Left ventricle myocardium superior (tissue), 1 donor: ENCODE data around the gene SPG11. TPM values are rescaled to one million over a fixed set of nuclear protein-coding genes. Genes with fewer than 3 reads are reported as not detected.
"Not testable (repeated sequence)": the region's sequence is repeated elsewhere in the genome, so short reads cannot be mapped to it uniquely, and the experiment has no call there.

Experiments
- ATAC-seq: fragments of 200-7000 bp; cut with Tn5 transposase; one replicate; pipeline ENCODE4 v1.9.1; 2020; ENCODE audit warnings: mild to moderate bottlenecking, moderate library complexity
- DNase-seq: peaks from one replicate; pipeline ENCODE4 v3.0.0-alpha.2; 2020
- intact Hi-C: fragments of 100-400 bp; cut with micrococcal nuclease; formaldehyde crosslinking; loops from one replicate; pipeline ENCODE4 v1.11.0; 2022
- total RNA-seq: library from RNA; stranded (reverse); fragmentation: NEBNext Ultra II Directional; extraction: Animal tissue kit (Norgen Biotek cat#: 25700); gene quantifications from one replicate; pipeline ENCODE4 v1.2.1, GENCODE V29; 2021
- donor health status: DM: no; HTN: yes; CAD: no; lungs with severe emphysema.

The SPG11 gene
- total RNA-seq, 1 donor from 2014 or later: 40.9 TPM

- peak; percentile 59 for DNase-seq
- intact Hi-C loops: not testable (repeated sequence)
- ATAC-seq: peak; percentile 32
These were observed 19.6 kb upstream of the SPG11 start for GRCh38 chr15:44682809-44683682.

DNA sequence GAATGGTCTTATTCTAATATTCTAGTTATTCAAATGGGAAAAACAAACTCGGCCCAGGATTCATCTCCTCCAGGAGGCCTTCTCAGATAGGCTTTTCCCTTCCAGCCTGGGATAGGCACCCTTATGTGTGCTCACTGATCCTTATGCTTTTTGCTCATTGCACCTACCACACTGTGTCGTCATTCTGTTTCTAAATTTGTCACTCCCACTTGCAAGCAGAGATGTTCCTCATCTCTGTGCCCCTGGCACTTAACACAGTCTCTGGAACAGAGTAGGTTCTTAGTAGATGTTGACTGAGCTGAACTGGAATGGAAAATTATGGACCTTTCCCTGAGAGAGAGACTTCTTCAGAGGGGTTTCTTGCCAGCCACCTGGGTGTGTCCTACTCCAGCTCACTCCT lies 18.7 kb upstream of the SPG11 start:
- no peak for DNase-seq
- intact Hi-C loops: no loop called here
- ATAC-seq: peak; percentile 86

DNA sequence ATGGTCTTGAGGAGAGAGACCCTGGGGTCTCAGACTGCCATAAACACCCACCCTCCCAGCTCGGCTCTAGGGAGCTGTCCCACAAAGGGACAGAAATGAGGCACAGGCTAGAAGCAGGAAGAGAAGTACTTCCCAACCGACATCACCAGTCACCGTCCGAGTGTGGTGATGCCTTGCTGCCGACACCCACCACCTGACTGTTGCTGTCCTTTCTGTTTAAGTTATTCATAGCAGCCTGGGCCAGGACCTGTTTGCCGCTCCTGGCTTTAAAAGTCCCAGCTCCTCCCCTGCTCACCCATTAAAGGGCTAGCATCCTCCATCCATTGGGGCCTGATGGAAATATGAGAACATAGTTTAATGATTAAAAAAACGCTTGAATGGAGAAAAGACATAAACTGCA lies 13.2 kb upstream of the SPG11 start:
- ATAC-seq (no peak), DNase-seq (no peak)
- intact Hi-C loops: no loop called here

DNA sequence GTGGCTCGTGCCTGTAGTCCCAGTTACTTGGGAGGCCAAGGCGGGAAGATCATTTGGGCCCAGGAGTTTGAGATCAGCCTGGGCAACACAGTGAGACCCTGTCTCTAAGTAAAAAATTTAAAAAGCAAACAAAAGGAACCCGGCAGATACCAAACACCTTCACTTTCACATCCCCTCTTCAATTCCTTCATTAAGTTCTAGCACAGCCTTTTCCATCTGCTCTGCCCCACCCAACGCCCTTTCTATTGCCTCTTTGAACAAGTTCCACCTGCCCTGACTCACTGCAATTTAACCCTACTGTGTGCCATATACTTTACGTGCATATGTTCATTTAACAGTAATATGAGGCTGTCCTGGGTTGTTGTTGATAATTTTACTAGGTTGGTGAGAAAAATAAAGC lies 12.4 kb upstream of the SPG11 start:
- intact Hi-C loops: no loop called here
- no peak for DNase-seq
- no peak for ATAC-seq

DNA sequence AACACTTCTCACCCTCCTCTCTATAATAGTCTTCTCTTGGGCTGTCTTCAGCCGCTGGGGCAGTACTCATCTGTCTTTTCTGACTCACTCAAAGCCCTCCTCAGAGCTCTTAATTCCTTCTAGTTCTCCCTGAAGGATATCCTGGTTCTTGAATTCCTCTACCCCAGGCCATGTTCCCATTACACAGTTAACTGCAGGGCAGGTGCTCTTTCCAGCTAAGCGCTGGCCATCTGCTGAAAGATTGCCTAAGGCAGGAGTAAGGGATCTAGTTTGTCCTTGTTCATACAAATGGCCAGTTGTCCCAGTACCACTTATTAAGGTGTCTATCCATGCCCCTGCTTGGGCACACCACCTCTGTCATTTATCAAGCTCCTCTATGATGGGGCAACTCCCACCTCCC lies 10.2 kb upstream of the SPG11 start:
- no peak for ATAC-seq
- DNase-seq: no peak
- intact Hi-C loops: no loop called here

DNA sequence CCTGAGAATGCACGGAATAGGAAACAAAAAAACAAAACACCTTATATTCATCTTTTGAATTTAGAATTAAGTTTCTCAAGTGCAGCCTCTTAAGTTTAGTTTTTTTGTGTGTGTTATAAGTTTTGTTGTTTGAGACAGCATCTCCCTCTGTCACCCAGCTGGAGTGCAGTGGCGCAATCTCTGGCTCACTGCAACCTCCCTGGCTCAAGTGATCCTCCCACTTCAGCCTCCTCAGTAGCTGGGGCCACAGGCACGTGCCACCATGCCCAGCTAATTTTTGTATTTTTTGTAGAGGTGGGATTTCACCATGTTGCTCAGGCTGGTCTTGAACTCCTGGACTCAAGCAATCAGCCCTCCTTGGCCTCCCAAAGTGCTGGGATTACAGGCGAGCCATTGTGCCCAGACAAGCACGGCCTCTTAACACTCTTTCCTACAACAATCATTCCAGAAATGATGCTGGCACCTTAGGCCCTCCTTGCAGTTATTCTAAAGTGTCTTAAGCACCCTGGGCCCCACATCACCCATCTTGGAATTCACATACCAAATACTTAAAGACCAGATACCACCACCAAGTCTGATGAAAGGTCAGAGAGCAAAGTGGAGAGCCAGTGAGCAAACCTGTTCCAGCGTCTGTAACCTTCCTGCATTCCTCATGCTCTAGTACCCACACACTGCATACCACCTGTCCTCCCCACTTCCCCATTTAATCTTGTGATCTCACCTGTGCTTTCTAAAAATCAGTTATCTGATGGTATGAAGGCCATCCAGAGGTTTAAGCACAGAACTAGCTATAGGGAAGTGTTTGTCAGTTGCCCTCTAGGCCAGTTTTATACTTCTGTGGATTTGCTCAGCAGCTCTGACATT lies 6.9 kb upstream of the SPG11 start:
- intact Hi-C loops: no loop called here
- DNase-seq (no peak), ATAC-seq (no peak)

GRCh38 chr15:44668921-44669320 lies 5.5 kb upstream of the SPG11 start:
- no peak for ATAC-seq
- intact Hi-C loops: no loop called here

DNA sequence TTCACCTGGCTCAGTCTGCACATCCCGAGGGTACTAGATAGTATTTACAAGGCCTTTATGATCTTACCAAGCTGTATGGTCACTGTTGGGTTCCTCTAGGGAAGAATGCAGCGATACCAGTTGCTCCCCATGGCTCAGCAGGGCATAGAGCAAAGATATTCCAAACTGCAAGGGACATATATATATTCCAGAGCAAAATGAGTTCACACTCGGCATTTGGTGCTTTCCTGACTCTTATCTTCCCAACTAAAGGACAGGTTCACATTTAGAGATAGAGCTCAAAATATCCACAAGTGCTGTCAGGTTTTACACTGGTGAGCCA lies 3.5 kb upstream of the SPG11 start:
- ATAC-seq (no peak), DNase-seq (no peak)
- intact Hi-C loops: no loop called here

More at GRCh38 chr15:44668921-44669320, 5.5 kb upstream of the SPG11 start:
- no peak for DNase-seq

DNA sequence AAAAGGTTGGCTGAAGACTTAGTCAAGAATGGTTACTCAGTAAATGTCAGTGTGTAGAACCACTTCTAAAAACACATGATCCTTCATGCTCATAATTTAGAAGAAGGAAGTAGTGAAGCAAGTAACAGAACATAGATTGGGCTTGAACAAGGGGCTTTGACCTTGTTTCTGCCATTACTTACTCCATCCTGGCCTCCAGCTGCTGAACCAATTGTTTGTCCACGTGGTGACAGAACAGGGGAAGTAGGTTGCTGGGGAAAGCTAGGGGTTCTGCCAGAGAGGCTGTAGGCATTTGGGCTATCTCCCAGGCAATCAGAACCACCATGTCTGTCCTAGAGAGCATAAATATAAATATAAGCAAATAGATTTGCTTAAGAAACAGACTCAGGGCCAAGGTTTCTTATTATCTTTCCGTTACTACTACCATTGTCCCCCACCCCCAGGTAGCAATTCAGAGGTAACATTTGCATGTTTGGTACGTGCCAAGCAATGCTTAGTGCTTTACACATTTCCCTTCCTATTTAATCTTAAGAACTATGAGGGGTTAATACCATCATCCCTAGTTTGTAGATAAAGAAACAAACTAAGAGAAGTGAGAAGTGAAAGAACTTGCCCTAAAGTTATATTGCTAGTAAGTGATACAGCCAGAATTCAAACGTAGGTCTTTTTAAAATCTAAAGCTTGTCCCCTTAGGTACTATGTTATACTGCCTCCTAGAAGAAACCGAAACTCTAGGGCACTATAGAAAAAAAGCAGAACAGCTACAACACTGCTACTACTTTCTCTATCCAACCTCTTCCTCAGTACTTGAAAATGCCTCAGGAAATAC lies 3.0 kb upstream of the SPG11 start:
- intact Hi-C loops: no loop called here
- ATAC-seq (no peak), DNase-seq (no peak)

GRCh38 chr15:44662478-44663409 lies 718 bp downstream of the SPG11 start:
- intact Hi-C loops: loop anchor here (5.0 kb wide), 1 partner anchor 75 kb away; the partner anchor contains the start of gene TRIM69
- DNase-seq (peak; percentile 71), ATAC-seq (peak; percentile 79)

DNA sequence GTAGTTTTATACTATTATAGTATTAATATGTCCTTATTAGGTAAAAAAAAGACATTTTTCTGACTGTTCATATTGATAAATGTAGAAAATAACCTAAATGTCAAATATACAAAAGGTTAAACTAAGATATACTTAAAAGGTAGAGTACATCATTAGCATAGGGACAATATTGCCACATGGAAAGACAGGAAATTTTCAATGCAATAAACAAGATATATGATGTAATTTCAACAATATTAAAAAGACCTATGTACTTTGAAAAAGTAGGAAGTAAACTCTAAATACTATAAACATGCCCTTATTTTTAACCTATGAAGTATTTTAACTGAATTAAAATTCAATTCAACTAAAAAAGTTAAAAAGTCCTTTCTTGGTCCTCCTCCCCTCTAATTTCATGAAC lies 1.9 kb downstream of the SPG11 start:
- DNase-seq (no peak), ATAC-seq (no peak)
- intact Hi-C loops: loop anchor here (5.0 kb wide), 1 partner anchor 76 kb away; the partner anchor contains the start of gene TRIM69

- intact Hi-C loops: no loop called here
- DNase-seq: no peak
- ATAC-seq: no peak
These were observed 4.4 kb downstream of the SPG11 start for GRCh38 chr15:44659056-44659455.

GRCh38 chr15:44657378-44657777 lies 6.1 kb downstream of the SPG11 start:
- intact Hi-C loops: no loop called here
- no peak for DNase-seq
- peak; percentile 82 for ATAC-seq

DNA sequence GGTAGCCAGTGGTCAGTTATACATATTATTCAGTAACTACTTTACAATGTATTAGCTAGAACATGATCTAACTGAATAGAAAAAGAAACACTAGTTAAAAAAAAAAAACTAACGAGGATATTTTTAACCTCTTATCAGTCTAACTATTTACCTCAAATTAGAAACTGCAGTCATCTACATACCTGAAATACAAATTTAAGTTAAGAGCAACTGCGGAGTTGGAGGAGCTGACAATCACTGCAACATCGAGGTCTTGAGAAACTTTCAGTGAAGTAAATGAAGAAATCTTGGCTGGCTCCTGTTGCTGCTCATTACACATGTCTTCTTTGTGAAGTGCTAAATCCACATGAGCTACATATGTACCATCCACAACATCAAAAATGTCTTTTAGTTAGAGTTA lies 6.5 kb downstream of the SPG11 start:
- DNase-seq: no peak
- peak; percentile 63 for ATAC-seq
- intact Hi-C loops: no loop called here

DNA sequence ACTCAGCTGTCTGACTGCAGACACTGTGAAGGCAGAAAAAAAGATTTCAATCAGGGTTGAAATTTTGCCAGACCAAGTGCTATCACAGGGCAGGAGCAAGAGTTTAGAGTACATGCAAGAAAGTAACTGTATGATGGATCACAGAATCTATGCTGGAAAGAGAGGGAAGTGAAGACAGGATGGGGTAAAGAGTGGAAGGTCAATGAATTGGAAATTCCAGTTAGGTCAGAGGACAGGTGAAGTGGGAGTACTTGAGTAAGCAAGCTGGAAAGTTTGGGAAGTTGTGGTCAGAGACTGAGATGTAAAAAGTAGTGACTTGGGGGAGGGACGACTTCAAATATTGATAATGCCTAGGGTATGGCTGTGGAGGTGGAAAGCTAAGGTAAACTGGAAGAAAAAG lies 7.2 kb downstream of the SPG11 start:
- intact Hi-C loops: no loop called here
- peak; percentile 11 for ATAC-seq
- DNase-seq: no peak

DNA sequence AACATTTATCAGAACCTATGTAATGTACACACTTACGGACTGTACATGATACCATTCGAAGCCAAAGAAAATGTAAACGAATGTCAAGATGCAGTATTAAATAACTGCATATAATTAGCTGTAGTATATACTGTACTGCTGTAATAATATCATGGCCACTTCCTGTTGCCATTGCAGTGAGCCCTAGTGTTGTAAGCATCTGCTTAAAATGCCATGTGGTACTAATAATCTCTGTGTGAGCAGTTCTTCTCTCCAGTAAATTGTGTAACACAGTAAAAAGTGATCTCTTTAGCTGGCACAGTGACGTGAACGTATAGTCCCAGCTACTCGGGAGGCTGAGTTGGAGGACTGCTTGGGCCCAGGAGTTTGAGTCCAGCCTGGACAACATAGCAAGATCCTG lies 8.6 kb downstream of the SPG11 start:
- no peak for DNase-seq
- intact Hi-C loops: no loop called here
- ATAC-seq: no peak

DNA sequence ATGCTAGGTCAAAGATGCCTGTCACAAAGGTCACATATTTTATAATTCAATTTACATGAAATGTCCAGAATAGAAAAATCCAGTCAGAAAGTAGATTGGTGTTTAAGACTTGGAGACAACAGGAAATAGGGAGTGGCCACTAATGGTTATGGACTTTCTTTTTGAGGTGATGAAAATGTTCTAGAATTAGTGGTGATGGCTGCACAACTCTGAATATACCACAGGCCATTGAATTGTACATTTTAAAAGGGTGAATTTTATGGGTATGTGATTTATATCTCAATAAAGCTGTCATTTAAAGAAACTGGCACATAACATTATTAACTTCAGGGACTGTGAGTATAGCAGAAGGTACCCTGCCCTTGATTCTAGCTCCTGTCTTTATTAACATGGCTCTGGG lies 15.8 kb downstream of the SPG11 start:
- DNase-seq (no peak), ATAC-seq (no peak)
- intact Hi-C loops: no loop called here

GRCh38 chr15:44647036-44647435 lies 16.4 kb downstream of the SPG11 start:
- ATAC-seq (no peak), DNase-seq (no peak)
- intact Hi-C loops: no loop called here

DNA sequence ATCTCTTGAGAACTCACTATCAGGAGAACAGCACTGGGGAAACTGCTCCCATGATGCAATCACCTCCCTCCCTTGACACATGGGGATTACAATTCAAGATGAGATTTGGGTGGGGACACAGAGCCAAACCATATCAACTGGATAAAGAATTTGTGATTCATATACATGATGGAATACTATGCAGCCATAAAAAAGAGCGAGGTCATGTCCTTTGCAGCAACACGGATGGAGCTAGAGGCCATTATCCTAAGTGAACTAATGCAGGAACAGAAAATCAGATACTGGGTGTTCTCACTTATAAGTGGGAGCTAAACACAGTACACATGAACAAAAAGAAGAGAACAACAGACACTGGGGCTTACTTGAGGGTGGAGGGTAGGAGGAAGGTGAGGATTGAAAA lies 17.0 kb downstream of the SPG11 start:
- intact Hi-C loops: no loop called here
- ATAC-seq: no peak

More for the DNA sequence above, 17.0 kb downstream of the SPG11 start:
- DNase-seq: no peak
